HepG2 (cell line): Measurements from ENCODE around the gene CAMTA1. TPM values are rescaled to one million over a fixed set of nuclear protein-coding genes. Genes with fewer than 3 reads are reported as not detected.

Experiments
- ATAC-seq: fragments of 200-7000 bp; cut with Tn5 transposase; 3 replicates; pipeline ENCODE4 v1.9.1; 2020; ENCODE audit warnings: mild to moderate bottlenecking, moderate library complexity
- BruUV-seq: library from RNA; stranded (reverse); fragments of 400-500 nt; replicated peaks from 2 replicates; lab custom pipeline; 2021; lab: Mats Ljungman, UMichigan
- CTCF ChIA-PET: fragments of 300-600 bp; formaldehyde crosslinking; extraction: SDS; loops from one replicate; lab custom pipeline; 2021; ENCODE audit warnings: low total read pairs, inconsistent platforms, low intra/inter-chr PET ratio; lab: Yijun Ruan, JAX
- POLR2A ChIA-PET: fragments of 350-600 bp; sonication (Branson Sonifier 250); formaldehyde crosslinking; loops from one replicate; lab custom pipeline; 2020; ENCODE audit warnings: antibody characterized with exemption, inconsistent platforms; lab: Yijun Ruan, JAX
- DNase-seq: peaks from one replicate; pipeline ENCODE4 v3.0.0-alpha.2; 2015; ENCODE audit warnings: low spot score
- FAIRE-seq: peaks from 3 replicates; lab custom pipeline; 2011; peaks lifted over from hg19 to GRCh38; lab: Jason Lieb, UNC
- H2AFZ ChIP-seq: one replicate; pipeline ENCODE4 v1.6.1; 2011; ENCODE audit warnings: low read length, inconsistent platforms
- H3K27ac ChIP-seq: fragments of 300-600 bp; 3 replicates; pipeline ENCODE4 v1.8.0; 2011; ENCODE audit warnings: mixed run types, mild to moderate bottlenecking, mixed read lengths, low read length, inconsistent platforms; ENCODE audit not compliant: insufficient read depth; ENCODE audit errors: extremely low read length
- H3K27me3 ChIP-seq, 2 experiments: fragments of 200-600 bp in 1 of 2; 2 replicates in 1 of 2; 3 replicates in 1 of 2; pipeline versions ENCODE4 v1.6.0 to v1.8.0; 2011; ENCODE audit warnings: low read length in 2 of 2, mild to moderate bottlenecking in 2 of 2, moderate library complexity in 2 of 2, inconsistent platforms in 1 of 2; ENCODE audit not compliant: insufficient read depth in 2 of 2, control insufficient read depth in 1 of 2
- H3K36me3 ChIP-seq, 2 experiments: fragments of 200-600 bp in 1 of 2; replicated peaks in 1 of 2; 2 replicates in 1 of 2; 3 replicates in 1 of 2; pipeline versions ENCODE4 v1.5.1 to v1.8.0; 2011; ENCODE audit warnings: low read length in 2 of 2, inconsistent platforms in 1 of 2; ENCODE audit not compliant: insufficient read depth in 2 of 2, control insufficient read depth in 1 of 2
- H3K4me1 ChIP-seq: 2 replicates; pipeline ENCODE4 v1.5.1; 2012; ENCODE audit warnings: low read length, inconsistent platforms; ENCODE audit not compliant: insufficient read depth
- H3K4me2 ChIP-seq: 2 replicates; pipeline ENCODE4 v1.6.0; 2011; ENCODE audit warnings: low read depth, low read length, inconsistent platforms
- H3K4me3 ChIP-seq, 3 experiments: fragments of 200-600 bp in 1 of 3; sonication (generic), shearing (Covaris generic) in 1 of 3; replicated peaks in 1 of 3; 2 replicates each; pipeline ENCODE4 v1.5.1; 2011 to 2016; ENCODE audit warnings: low read length in 3 of 3, inconsistent platforms in 2 of 3, low read depth in 2 of 3, mild to moderate bottlenecking in 2 of 3, control low read depth in 1 of 3, mixed read lengths in 1 of 3; ENCODE audit not compliant: insufficient read depth in 1 of 3
- H3K79me2 ChIP-seq: one replicate; pipeline ENCODE4 v1.6.1; 2011; ENCODE audit warnings: low read length, inconsistent platforms; ENCODE audit not compliant: insufficient read depth
- H3K9ac ChIP-seq: 2 replicates; pipeline ENCODE4 v1.6.0; 2011; ENCODE audit warnings: mild to moderate bottlenecking, low read depth, low read length, inconsistent platforms; ENCODE audit not compliant: insufficient read depth
- H3K9me3 ChIP-seq: 2 replicates; pipeline ENCODE4 v1.5.1; 2012; ENCODE audit warnings: mild to moderate bottlenecking, low read length
- H4K20me1 ChIP-seq: 2 replicates; pipeline ENCODE4 v1.6.0; 2011; ENCODE audit warnings: inconsistent platforms, mild to moderate bottlenecking, low read length, moderate library complexity; ENCODE audit not compliant: insufficient read depth
- KLF16 ChIP-seq, 2 experiments: sonication (generic) in 1 of 2; formaldehyde crosslinking in 1 of 2; IDR thresholded peaks; 2 replicates each; pipeline versions ENCODE4 v1.6.1 to v1.8.0; 2016 to 2023; ENCODE audit warnings: missing genetic modification reagents in 2 of 2, missing compliant biosample characterization in 1 of 2
- YEATS4 ChIP-seq: sonication (generic); formaldehyde crosslinking; IDR thresholded peaks from 2 replicates; pipeline ENCODE4 v1.4.0; 2020; ENCODE audit warnings: missing genetic modification reagents, borderline replicate concordance
- ZFP90 ChIP-seq: sonication (generic); formaldehyde crosslinking; IDR thresholded peaks from 2 replicates; pipeline ENCODE4 v1.8.0; 2022; ENCODE audit warnings: missing genetic modification reagents, mild to moderate bottlenecking, inconsistent platforms, borderline replicate concordance
- ZNF160 ChIP-seq: sonication (generic); formaldehyde crosslinking; IDR thresholded peaks from 2 replicates; pipeline ENCODE4 v1.8.0; 2022; ENCODE audit warnings: mild to moderate bottlenecking, inconsistent platforms, missing genetic modification reagents
- ZNF652 ChIP-seq: IDR thresholded peaks from 2 replicates; pipeline ENCODE4 v1.6.1; 2016; ENCODE audit warnings: low read depth, borderline replicate concordance
- WGBS: methylation state at CpG from one replicate; pipeline ENCODE4 v1.1.6; 2017; ENCODE audit warnings: low lambda C conversion rate; 5-methylcytosine and 5-hydroxymethylcytosine counted together
- in situ Hi-C: cut with HindIII; loops from 2 replicates; pipeline ENCODE4 v1.10.0; 2017; ENCODE audit warnings: low pct_unique_long_range_greater_than_20kb; ENCODE audit not compliant: extremely low pct_ligation_motif_present
- intact Hi-C: fragments of 100-400 bp; cut with micrococcal nuclease; formaldehyde crosslinking; loops from one replicate; pipeline ENCODE4 v1.10.0; 2022; ENCODE audit not compliant: unreplicated experiment
- polyA plus RNA-seq, 8 experiments: library from polyadenylated mRNA; depleted of rRNA in 3 of 8; stranded (reverse) in 7 of 8; unstranded in 1 of 8; fragments of >200 nt; fragmentation: Illumina TruSeq in 4 of 8; extraction: Trizol in 4 of 8; gene quantifications; 2 replicates each; pipeline versions ENCODE4 v1.2.1 to v1.2.3, GENCODE V29; 2011 to 2016; ENCODE audit warnings: low read depth in 4 of 8, missing spikeins in 1 of 8, mixed read lengths in 1 of 8; ENCODE audit not compliant: insufficient read depth in 1 of 8
- total RNA-seq, 5 experiments: library from RNA; depleted of rRNA; stranded (reverse); fragments of >200 nt; fragmentation: Illumina TruSeq; extraction: Trizol; gene quantifications; 2 replicates each; pipeline ENCODE4 v1.2.3, GENCODE V29; 2016; ENCODE audit warnings: low read depth in 1 of 5
- TF ChIP-seq, protein P1 (sequence below): sonication (generic); formaldehyde crosslinking; IDR thresholded peaks from 2 replicates; pipeline ENCODE4 v1.5.1; 2020; ENCODE audit warnings: mild to moderate bottlenecking, missing genetic modification reagents, moderate library complexity

Gene CAMTA1
- total and polyA plus RNA-seq, 2 of the 13 experiments (the other 11 are each of a cell fraction or from before 2014, with no cell fraction given): 25.0 to 36.4 TPM

DNA sequence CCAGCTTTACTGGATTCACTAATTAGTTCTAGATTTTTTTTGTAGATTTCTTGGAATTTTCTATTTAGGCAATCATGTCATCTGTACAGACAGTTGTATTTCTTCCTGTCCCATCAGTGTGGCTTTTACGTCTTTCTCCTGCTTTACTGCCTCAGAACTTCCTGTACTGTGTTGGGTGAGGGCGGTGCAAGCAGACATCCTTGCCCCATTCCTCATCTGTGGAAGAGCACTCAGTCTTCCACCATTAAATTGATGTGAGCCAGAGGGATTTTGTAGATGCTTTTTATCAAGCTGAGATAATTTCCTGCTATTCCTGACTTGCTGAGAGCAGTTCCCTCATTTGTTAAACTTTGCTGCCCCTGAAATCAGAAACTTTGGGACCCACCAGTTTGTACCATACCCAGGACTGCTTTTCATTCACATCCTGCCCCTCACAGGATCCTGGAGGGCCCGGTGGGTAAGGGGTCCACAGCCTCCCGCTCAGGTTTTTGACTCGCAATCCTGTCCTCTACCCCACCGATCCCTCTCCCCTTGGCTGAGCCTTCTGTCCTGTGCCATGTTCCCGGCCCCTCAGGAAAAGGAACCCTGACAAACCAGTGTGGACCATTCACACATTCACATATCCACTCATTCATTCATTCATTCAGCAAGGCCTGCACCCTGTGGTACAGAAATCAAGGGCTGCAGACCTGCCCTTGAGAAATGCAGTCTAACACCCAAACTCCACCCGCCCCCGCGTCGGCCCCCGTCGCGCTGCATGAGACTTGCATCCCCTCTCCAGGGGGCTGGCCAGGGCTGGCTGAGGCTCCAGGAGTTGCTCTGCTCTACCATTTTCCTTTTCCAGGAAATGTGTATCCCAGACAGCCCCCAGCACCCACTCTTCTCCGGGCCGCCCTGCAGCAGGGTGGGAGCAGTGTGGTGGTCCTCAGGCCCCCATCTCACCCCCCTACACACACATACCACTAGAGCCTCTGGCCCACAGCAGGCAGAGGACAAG, 739.4 kb downstream of the CAMTA1 start (continued):
- TF ChIP-seq KLF16 (CRISPR knock-in tag; IDR thresholded peaks at IDR 0.05): no peak
- TF ChIP-seq ZNF160 (CRISPR knock-in tag): no peak
- TF ChIP-seq YEATS4 (CRISPR knock-in tag): no peak
- no peak for TF ChIP-seq ZNF652 (CRISPR knock-in tag)

- Histone ChIP-seq H3K36me3 (no peaks in the 10 kb centered on the region), H2AFZ (no peak overlapping the region), H3K27me3 (peaks cover 0 to 13% of the 10 kb centered on the region in 2 experiments; a peak in 2 of 5 replicates), H3K4me3 (no peak overlapping the region), H3K9ac (no peak overlapping the region), H3K27ac (no peak overlapping the region), H4K20me1 (no peaks in the 10 kb centered on the region), H3K4me2 (no peak overlapping the region), H3K4me1 (no peaks in the 10 kb centered on the region), H3K79me2 (no peaks in the 10 kb centered on the region), H3K9me3 (no peaks in the 10 kb centered on the region)
- ChIA-PET POLR2A (no interaction called here), CTCF (no interaction called here)
- intact Hi-C loops (no loop called here), in situ Hi-C loops (no loop called here)
- DNase-seq (no peak), ATAC-seq (no peak), FAIRE-seq (no peak)
- TF ChIP-seq ZFP90 (CRISPR knock-in tag): no peak
- TF ChIP-seq, protein P1, sequence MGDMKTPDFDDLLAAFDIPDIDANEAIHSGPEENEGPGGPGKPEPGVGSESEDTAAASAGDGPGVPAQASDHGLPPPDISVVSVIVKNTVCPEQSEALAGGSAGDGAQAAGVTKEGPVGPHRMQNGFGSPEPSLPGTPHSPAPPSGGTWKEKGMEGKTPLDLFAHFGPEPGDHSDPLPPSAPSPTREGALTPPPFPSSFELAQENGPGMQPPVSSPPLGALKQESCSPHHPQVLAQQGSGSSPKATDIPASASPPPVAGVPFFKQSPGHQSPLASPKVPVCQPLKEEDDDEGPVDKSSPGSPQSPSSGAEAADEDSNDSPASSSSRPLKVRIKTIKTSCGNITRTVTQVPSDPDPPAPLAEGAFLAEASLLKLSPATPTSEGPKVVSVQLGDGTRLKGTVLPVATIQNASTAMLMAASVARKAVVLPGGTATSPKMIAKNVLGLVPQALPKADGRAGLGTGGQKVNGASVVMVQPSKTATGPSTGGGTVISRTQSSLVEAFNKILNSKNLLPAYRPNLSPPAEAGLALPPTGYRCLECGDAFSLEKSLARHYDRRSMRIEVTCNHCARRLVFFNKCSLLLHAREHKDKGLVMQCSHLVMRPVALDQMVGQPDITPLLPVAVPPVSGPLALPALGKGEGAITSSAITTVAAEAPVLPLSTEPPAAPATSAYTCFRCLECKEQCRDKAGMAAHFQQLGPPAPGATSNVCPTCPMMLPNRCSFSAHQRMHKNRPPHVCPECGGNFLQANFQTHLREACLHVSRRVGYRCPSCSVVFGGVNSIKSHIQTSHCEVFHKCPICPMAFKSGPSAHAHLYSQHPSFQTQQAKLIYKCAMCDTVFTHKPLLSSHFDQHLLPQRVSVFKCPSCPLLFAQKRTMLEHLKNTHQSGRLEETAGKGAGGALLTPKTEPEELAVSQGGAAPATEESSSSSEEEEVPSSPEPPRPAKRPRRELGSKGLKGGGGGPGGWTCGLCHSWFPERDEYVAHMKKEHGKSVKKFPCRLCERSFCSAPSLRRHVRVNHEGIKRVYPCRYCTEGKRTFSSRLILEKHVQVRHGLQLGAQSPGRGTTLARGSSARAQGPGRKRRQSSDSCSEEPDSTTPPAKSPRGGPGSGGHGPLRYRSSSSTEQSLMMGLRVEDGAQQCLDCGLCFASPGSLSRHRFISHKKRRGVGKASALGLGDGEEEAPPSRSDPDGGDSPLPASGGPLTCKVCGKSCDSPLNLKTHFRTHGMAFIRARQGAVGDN: no peak
- BruUV-seq: no TSS peak
- WGBS: 54% methylated on average over 11 of the region's 12 CpGs
Measured at GRCh38 chr1:7525338-7526063, 740.2 kb downstream of the CAMTA1 start.
